ENCODE measurements around the gene MYO9B. TPM values are rescaled to one million over a fixed set of nuclear protein-coding genes. Genes with fewer than 3 reads are reported as not detected.

Gene MYO9B
- polyA plus RNA-seq, 1 donor (not counting 4 experiments of a cell fraction or from before 2014, with no cell fraction given) = 14.3 TPM

GRCh38 chr19:17090583-17090982 lies 15.0 kb downstream of the MYO9B start:
- DNase-seq (ENCODE audit: low read depth, low spot score) (no peak), FAIRE-seq (no peak)
- H3K4me2 ChIP-seq (ENCODE audit: control insufficient read depth, extremely low read depth, insufficient read depth, low read depth, low read length) = no peak overlapping the region
- peaks cover 90% of the 10 kb centered on the region for H3K79me2 ChIP-seq (ENCODE audit: control insufficient read depth, insufficient read depth, low read length)
- H4K20me1 ChIP-seq (ENCODE audit: control insufficient read depth, extremely low read depth, insufficient read depth, low read length) = no peaks in the 10 kb centered on the region
- no peak overlapping the region for H2AFZ ChIP-seq (ENCODE audit: control insufficient read depth, low read length)
- H3K4me1 ChIP-seq (ENCODE audit: control insufficient read depth, extremely low read depth, insufficient read depth, low read length) = peaks cover 2% of the 10 kb centered on the region
- no peaks in the 10 kb centered on the region for H3K27me3 ChIP-seq (ENCODE audit: control insufficient read depth, extremely low read depth, insufficient read depth, low read length)
- dilution Hi-C loops (cut with MboI; ENCODE audit: extremely low pct_ligation_motif_present, low sequenced_read_pairs) = no loop called here
- no peak overlapping the region for H3K9ac ChIP-seq (ENCODE audit: control insufficient read depth, extremely low read depth, insufficient read depth, low read length)
- no peaks in the 10 kb centered on the region for H3K9me3 ChIP-seq (ENCODE audit: control insufficient read depth, low read depth, low read length)
- no peak overlapping the region for H3K4me3 ChIP-seq (ENCODE audit: control insufficient read depth in 2 of 3, extremely low read depth in 1 of 3, insufficient read depth in 2 of 3, low read depth in 1 of 3, low read length in 3 of 3)
- TF ChIP-seq EZH2 (IDR thresholded peaks at IDR 0.05; ENCODE audit: low read length) = no peak
- TF ChIP-seq CTCF (optimal IDR thresholded peaks at IDR 0.05 in 1 of 3, IDR thresholded peaks at IDR 0.05 in 1 of 3, conservative IDR thresholded peaks at IDR 0.05 in 1 of 3; ENCODE audit: extremely low read depth in 1 of 3, insufficient read depth in 2 of 3, low read length in 3 of 3) = no peak
- no peak overlapping the region for H3K27ac ChIP-seq (ENCODE audit: control insufficient read depth, insufficient read depth, low read length)
- H3K9me1 ChIP-seq (ENCODE audit: control insufficient read depth, extremely low read depth, insufficient read depth, low read length) = peaks cover 5% of the 10 kb centered on the region
- H3K36me3 ChIP-seq (ENCODE audit: control insufficient read depth in 2 of 2, extremely low read depth in 1 of 2, insufficient read depth in 2 of 2, low read length in 2 of 2) = peaks cover 5 to 10% of the 10 kb centered on the region in 2 experiments

DNA sequence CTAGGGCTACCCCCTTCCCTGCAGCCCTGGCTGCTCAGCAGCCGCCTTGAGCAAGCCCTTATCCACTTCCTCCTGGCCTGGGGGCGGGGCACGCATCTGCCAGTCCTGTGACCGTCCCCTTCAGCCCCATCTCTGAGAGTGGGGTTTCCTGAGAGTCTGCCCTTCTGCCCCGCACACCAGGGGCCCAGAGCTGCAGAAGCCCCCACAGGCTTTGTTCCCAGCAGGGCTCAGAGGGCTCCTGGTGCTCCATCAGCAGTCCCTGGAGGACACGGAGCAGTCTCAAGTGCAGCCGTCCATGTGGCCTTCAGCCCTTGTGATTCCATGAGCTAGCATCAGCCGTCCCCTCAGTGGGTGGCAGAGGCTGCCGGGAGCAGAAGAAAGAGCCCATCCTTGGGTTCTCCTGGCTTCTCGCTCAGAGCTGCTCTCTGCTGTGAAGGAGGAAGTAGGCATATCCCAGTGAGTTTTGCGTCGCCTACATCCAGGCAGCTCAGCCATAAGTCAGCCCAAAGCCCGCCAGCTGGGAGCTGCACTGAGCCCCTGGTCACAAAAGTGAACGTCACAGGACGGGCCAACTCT lies 16.3 kb downstream of the MYO9B start:
- peaks cover 5% of the 10 kb centered on the region for H3K9me1 ChIP-seq (ENCODE audit: control insufficient read depth, extremely low read depth, insufficient read depth, low read length)
- DNase-seq (ENCODE audit: low read depth, low spot score) (no peak), FAIRE-seq (no peak)
- H3K36me3 ChIP-seq (ENCODE audit: control insufficient read depth in 2 of 2, extremely low read depth in 1 of 2, insufficient read depth in 2 of 2, low read length in 2 of 2) = peaks cover 2 to 5% of the 10 kb centered on the region in 2 experiments
- no peaks in the 10 kb centered on the region for H3K27me3 ChIP-seq (ENCODE audit: control insufficient read depth, extremely low read depth, insufficient read depth, low read length)
- no peaks in the 10 kb centered on the region for H4K20me1 ChIP-seq (ENCODE audit: control insufficient read depth, extremely low read depth, insufficient read depth, low read length)
- TF ChIP-seq CTCF (optimal IDR thresholded peaks at IDR 0.05 in 1 of 3, IDR thresholded peaks at IDR 0.05 in 1 of 3, conservative IDR thresholded peaks at IDR 0.05 in 1 of 3; ENCODE audit: extremely low read depth in 1 of 3, insufficient read depth in 2 of 3, low read length in 3 of 3) = no peak
- peaks cover 87% of the 10 kb centered on the region for H3K79me2 ChIP-seq (ENCODE audit: control insufficient read depth, insufficient read depth, low read length)
- no peaks in the 10 kb centered on the region for H3K9me3 ChIP-seq (ENCODE audit: control insufficient read depth, low read depth, low read length)
- H3K27ac ChIP-seq (ENCODE audit: control insufficient read depth, insufficient read depth, low read length) = no peak overlapping the region
- peaks cover 2% of the 10 kb centered on the region for H3K4me1 ChIP-seq (ENCODE audit: control insufficient read depth, extremely low read depth, insufficient read depth, low read length)
- no peak overlapping the region for H3K4me3 ChIP-seq (ENCODE audit: control insufficient read depth in 2 of 3, extremely low read depth in 1 of 3, insufficient read depth in 2 of 3, low read depth in 1 of 3, low read length in 3 of 3)
- H3K9ac ChIP-seq (ENCODE audit: control insufficient read depth, extremely low read depth, insufficient read depth, low read length) = no peak overlapping the region
- dilution Hi-C loops (cut with MboI; ENCODE audit: extremely low pct_ligation_motif_present, low sequenced_read_pairs) = no loop called here
- H3K4me2 ChIP-seq (ENCODE audit: control insufficient read depth, extremely low read depth, insufficient read depth, low read depth, low read length) = no peak overlapping the region
- H2AFZ ChIP-seq (ENCODE audit: control insufficient read depth, low read length) = no peak overlapping the region
